ENCODE data around the gene WWC2. TPM values are rescaled to one million over a fixed set of nuclear protein-coding genes. Genes with fewer than 3 reads are reported as not detected.

The WWC2 gene
- total RNA-seq, 6 experiments from 2014 or later: 86.3 to 114 (median 95.2) TPM

DNA sequence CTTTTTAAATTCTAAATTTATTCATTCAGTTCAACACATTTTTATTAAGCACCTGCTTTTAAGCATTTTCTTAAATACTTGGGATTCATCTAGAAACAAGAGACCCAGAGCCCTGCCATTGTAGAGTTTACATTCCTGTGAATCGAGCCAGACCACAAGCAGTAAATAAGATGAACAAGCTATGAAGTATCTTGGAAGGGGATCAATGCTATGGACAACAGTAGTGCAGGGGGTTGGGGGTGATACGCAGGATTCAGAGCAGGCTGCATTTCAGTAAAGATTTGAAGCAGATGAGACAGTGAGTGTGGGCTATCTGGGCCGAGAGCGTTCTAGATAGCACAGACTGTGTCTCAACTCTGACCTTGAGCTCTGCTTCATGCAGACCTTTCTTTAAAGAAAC, 185.9 kb downstream of the WWC2 start:
- H3K4me3 Mint-ChIP-seq: peak overlapping the region; percentile 51
- peaks cover 18% of the 10 kb centered on the region for H3K4me1 Mint-ChIP-seq (ENCODE audit: low read depth)
- peak overlapping the region; percentile 39 for H3K27ac Mint-ChIP-seq
- TF ChIP-seq, protein P1, sequence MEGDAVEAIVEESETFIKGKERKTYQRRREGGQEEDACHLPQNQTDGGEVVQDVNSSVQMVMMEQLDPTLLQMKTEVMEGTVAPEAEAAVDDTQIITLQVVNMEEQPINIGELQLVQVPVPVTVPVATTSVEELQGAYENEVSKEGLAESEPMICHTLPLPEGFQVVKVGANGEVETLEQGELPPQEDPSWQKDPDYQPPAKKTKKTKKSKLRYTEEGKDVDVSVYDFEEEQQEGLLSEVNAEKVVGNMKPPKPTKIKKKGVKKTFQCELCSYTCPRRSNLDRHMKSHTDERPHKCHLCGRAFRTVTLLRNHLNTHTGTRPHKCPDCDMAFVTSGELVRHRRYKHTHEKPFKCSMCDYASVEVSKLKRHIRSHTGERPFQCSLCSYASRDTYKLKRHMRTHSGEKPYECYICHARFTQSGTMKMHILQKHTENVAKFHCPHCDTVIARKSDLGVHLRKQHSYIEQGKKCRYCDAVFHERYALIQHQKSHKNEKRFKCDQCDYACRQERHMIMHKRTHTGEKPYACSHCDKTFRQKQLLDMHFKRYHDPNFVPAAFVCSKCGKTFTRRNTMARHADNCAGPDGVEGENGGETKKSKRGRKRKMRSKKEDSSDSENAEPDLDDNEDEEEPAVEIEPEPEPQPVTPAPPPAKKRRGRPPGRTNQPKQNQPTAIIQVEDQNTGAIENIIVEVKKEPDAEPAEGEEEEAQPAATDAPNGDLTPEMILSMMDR (IDR thresholded peaks at IDR 0.05): no peak
- H3K36me3 Mint-ChIP-seq (ENCODE audit: low read depth): peaks cover 56% of the 10 kb centered on the region
- peak; percentile 60 for DNase-seq
- H3K27me3 Mint-ChIP-seq (ENCODE audit: insufficient read depth): peaks cover 2% of the 10 kb centered on the region
- H3K9me3 Mint-ChIP-seq: no peaks in the 10 kb centered on the region

DNA sequence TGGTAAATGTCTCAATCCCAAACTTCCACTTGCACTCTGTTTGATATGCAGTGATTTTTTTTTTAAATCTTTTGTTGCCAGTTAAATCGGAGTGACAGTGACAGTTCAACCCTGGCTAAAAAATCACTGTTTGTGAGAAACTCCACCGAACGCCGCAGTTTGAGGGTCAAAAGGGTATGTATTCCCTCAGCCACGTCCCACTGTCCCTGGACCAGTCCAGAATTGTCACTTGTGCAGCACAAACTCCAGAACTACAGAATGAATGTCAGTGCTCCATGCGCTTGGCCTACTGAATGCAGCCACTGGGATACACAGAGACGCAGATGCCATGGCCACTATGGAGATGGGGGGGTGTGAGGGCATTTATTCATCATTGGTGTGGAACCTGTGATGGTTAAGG, 186.8 kb downstream of the WWC2 start:
- Mint-ChIP-seq H3K27ac (peak overlapping the region; percentile 51; the same call in 1 of the 2 replicates), H3K4me1 (ENCODE audit: low read depth) (peaks cover 18% of the 10 kb centered on the region), H3K4me3 (no peak overlapping the region), H3K36me3 (ENCODE audit: low read depth) (peaks cover 59% of the 10 kb centered on the region), H3K9me3 (no peaks in the 10 kb centered on the region), H3K27me3 (ENCODE audit: insufficient read depth) (peaks cover 2% of the 10 kb centered on the region)
- TF ChIP-seq, protein P1 (IDR thresholded peaks at IDR 0.05): no peak
- no peak for DNase-seq

DNA sequence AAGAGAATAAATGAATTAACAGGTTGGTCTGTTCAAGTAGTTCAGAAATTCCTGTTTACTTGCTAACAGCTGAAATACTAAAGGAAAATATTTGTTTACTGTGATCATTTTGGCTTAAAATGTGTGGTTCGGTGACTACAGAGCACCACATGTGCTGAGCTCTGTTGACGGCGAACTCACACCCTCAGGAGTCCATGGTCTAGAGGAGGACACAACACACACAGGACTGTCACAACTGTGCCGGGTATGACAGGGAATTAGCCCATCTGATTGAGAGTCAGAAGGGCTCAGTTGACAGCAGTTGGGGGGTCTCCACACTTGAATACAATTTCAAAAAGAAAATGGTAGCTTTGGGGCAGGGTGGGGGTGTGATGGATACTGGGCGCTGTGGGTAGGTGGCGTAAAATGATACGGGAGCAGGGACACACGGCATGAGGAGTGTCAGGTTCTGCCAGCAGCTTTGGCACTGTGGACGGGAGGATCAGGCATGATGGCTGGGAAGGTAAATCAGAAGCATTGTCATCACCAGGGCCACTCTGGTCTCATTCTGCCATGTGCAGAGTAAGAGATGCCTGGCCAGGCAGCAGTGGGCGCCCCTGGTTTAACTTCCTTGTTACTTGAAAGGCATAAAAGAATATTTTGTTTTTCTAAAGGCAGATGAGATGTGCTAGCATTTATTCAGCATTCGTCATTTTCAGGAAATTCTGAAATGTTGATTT, 187.7 kb downstream of the WWC2 start:
- TF ChIP-seq, protein P1 (IDR thresholded peaks at IDR 0.05): no peak
- no peak for DNase-seq
- no peaks in the 10 kb centered on the region for H3K9me3 Mint-ChIP-seq
- peaks cover 62% of the 10 kb centered on the region for H3K36me3 Mint-ChIP-seq (ENCODE audit: low read depth)
- H3K4me3 Mint-ChIP-seq: no peak overlapping the region
- no peak overlapping the region for H3K27ac Mint-ChIP-seq
- H3K4me1 Mint-ChIP-seq (ENCODE audit: low read depth): peaks cover 18% of the 10 kb centered on the region
- peaks cover 2% of the 10 kb centered on the region for H3K27me3 Mint-ChIP-seq (ENCODE audit: insufficient read depth)

DNA sequence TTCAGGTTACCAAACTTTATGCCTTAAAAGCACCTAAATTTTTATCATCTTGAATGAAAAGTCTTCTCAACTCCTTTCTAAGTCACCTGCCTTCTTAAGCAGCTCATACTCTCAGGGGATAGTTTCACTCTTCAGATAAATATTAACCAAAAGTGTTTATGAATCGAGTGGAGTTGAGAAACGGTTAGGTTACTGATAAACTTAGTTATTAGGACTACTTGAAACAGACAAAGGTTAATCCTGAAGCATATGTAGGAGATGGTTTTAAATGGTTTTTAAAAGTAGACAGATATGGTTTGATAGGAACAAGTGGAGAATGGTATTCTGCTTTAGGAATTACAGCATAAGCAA, 188.2 kb downstream of the WWC2 start:
- TF ChIP-seq, protein P1 (IDR thresholded peaks at IDR 0.05): no peak
- Mint-ChIP-seq H3K27ac (no peak overlapping the region), H3K36me3 (ENCODE audit: low read depth) (peaks cover 61% of the 10 kb centered on the region), H3K9me3 (no peaks in the 10 kb centered on the region), H3K4me3 (no peak overlapping the region), H3K4me1 (ENCODE audit: low read depth) (peaks cover 18% of the 10 kb centered on the region), H3K27me3 (ENCODE audit: insufficient read depth) (peaks cover 2% of the 10 kb centered on the region)
- no peak for DNase-seq

DNA sequence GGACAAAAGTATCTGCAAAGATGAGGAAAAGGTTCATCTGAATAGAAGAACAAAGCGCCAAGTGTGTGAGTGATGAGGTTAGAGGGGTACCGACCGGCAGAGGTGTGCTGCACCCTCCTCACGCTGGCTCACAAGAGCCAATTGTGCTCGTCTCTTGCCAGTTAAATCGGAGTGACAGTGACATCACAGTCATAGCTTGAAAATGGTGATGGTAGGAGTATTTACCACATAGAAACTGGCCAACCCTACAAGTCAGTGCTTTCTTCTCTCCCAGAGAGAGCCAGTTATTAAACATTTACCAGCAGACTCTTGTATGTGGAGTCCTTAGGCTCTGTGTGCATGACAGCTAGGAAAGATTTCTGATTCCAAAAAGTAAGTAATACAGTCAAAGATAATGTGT, 188.6 kb downstream of the WWC2 start:
- Mint-ChIP-seq H3K27ac (no peak overlapping the region), H3K4me1 (ENCODE audit: low read depth) (peaks cover 18% of the 10 kb centered on the region), H3K27me3 (ENCODE audit: insufficient read depth) (peaks cover 2% of the 10 kb centered on the region), H3K9me3 (no peaks in the 10 kb centered on the region), H3K36me3 (ENCODE audit: low read depth) (peaks cover 61% of the 10 kb centered on the region), H3K4me3 (no peak overlapping the region)
- TF ChIP-seq, protein P1 (IDR thresholded peaks at IDR 0.05): no peak
- no peak for DNase-seq

All from HFFc6 (cell line).